ENCODE data around the gene DMRTB1.

DMRTB1 gene

GRCh38 chr1:53477651-53478501 lies 18.7 kb downstream of the DMRTB1 start:
- DNase-seq = no peak
- in situ Hi-C loops (cut with HindIII; ENCODE audit: low pct_ligation_motif_present, low pct_unique_long_range_greater_than_20kb, low sequenced_read_pairs) = no loop called here

GRCh38 chr1:53478502-53478818 lies 19.3 kb downstream of the DMRTB1 start:
- in situ Hi-C loops (cut with HindIII; ENCODE audit: low pct_ligation_motif_present, low pct_unique_long_range_greater_than_20kb, low sequenced_read_pairs) = no loop called here
- DNase-seq = no peak

- in situ Hi-C loops (cut with HindIII; ENCODE audit: low pct_ligation_motif_present, low pct_unique_long_range_greater_than_20kb, low sequenced_read_pairs) = no loop called here
- DNase-seq = no peak
Observed at GRCh38 chr1:53480678-53481077, 21.5 kb downstream of the DMRTB1 start.

- in situ Hi-C loops (cut with HindIII; ENCODE audit: low pct_ligation_motif_present, low pct_unique_long_range_greater_than_20kb, low sequenced_read_pairs) = no loop called here
- no peak for DNase-seq
Observed at GRCh38 chr1:53481456-53481855, 22.3 kb downstream of the DMRTB1 start.

- in situ Hi-C loops (cut with HindIII; ENCODE audit: low pct_ligation_motif_present, low pct_unique_long_range_greater_than_20kb, low sequenced_read_pairs) = no loop called here
- no peak for DNase-seq
Observed at GRCh38 chr1:53482441-53483153, 23.4 kb downstream of the DMRTB1 start.

DNA sequence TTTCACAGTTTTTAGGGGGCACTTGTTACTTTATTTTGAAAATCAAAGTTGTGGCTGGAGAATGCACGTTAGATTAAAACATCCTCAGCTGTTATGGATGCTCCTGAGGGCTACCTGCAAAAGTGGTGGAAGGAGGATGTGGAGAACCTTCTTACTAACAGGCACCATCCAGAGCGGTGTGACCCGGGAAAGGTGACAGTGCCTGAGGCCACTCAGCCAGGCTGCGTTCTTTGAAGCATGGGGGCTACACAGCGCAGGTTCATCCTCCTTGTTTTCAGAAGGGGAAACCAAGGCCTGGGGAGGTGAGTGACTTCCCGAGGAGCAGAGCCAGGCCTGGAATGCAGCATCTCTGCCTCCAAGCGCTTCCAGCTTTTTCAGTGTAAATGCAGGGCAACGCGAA lies 24.0 kb downstream of the DMRTB1 start:
- DNase-seq = no peak
- in situ Hi-C loops (cut with HindIII; ENCODE audit: low pct_ligation_motif_present, low pct_unique_long_range_greater_than_20kb, low sequenced_read_pairs) = no loop called here

GRCh38 chr1:53483656-53484055 lies 24.5 kb downstream of the DMRTB1 start:
- in situ Hi-C loops (cut with HindIII; ENCODE audit: low pct_ligation_motif_present, low pct_unique_long_range_greater_than_20kb, low sequenced_read_pairs) = no loop called here
- no peak for DNase-seq

- in situ Hi-C loops (cut with HindIII; ENCODE audit: low pct_ligation_motif_present, low pct_unique_long_range_greater_than_20kb, low sequenced_read_pairs) = no loop called here
- no peak for DNase-seq
Observed at GRCh38 chr1:53484705-53485477, 25.7 kb downstream of the DMRTB1 start.

GRCh38 chr1:53485478-53486394 lies 26.5 kb downstream of the DMRTB1 start:
- peak; percentile 67 for DNase-seq
- in situ Hi-C loops (cut with HindIII; ENCODE audit: low pct_ligation_motif_present, low pct_unique_long_range_greater_than_20kb, low sequenced_read_pairs) = no loop called here

GRCh38 chr1:53486395-53487026 lies 27.3 kb downstream of the DMRTB1 start:
- in situ Hi-C loops (cut with HindIII; ENCODE audit: low pct_ligation_motif_present, low pct_unique_long_range_greater_than_20kb, low sequenced_read_pairs) = no loop called here

GRCh38 chr1:53490351-53490750 lies 31.2 kb downstream of the DMRTB1 start:
- no peak for DNase-seq
- in situ Hi-C loops (cut with HindIII; ENCODE audit: low pct_ligation_motif_present, low pct_unique_long_range_greater_than_20kb, low sequenced_read_pairs) = no loop called here

More at GRCh38 chr1:53486395-53487026, 27.3 kb downstream of the DMRTB1 start:
- DNase-seq = no peak

DNA sequence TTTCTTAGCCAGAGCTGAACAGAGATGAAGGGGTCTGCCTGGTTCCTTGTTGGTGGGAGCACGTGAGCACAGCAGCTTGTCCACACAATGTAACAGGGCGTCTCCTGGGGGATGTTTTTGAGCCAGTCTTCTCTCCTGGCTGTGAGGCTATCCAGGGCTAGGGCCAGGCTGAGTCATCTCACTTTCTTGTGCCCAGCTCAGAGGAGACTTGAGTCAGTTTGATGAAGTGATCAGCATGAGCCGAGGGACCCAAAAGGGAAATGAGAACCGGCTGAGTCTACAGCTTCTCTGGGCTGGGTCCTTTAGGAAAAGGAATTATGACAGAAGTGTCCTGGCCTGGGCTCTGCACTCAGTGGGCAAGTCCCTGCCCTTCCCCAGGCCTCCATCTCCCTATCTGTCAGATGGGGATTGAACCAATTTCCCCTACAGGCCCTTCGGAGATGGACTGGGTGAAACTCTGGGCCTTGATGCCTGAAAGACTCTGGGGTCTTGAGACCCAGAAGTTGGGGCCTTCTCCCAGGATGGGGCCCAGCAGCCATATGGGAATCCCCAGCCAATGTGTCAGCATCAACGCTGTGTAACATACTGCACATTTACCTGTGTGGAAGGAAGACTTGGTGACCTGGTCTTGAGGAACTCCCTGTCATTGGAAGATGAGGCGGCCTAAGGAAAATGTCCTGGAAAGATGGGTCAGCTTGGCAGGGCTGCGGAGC lies 36.6 kb downstream of the DMRTB1 start:
- in situ Hi-C loops (cut with HindIII; ENCODE audit: low pct_ligation_motif_present, low pct_unique_long_range_greater_than_20kb, low sequenced_read_pairs) = no loop called here
- DNase-seq = no peak

DNA sequence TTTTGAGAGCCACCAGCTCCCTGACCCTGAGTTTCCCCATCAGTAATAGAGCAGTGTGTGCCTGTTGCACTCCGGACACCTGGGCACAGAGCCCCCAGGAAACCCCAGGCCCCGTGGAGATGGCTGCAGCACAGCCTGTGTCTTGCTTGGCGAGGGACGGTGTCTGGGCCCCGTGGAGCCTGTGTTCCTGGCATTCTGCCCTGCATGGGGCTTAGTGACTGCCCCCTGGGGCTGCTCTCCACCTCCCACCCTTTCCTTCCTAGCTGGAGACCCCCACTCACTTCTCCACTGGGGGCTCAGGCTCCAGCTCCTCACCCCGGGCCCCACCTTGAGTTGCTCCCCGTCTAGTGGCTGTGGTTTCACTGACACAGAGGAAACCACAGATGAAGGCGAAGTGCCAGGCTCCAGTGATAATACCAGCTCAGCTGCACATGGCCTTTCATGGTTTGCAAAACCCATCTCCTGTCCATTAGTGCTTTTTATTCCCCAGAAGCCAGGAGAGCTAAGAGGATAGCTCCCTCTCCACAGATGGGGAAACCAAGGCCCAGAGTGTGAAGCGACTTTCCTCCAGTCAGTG lies 39.4 kb downstream of the DMRTB1 start:
- in situ Hi-C loops (cut with HindIII; ENCODE audit: low pct_ligation_motif_present, low pct_unique_long_range_greater_than_20kb, low sequenced_read_pairs) = no loop called here
- peak; percentile 15 for DNase-seq

DNA sequence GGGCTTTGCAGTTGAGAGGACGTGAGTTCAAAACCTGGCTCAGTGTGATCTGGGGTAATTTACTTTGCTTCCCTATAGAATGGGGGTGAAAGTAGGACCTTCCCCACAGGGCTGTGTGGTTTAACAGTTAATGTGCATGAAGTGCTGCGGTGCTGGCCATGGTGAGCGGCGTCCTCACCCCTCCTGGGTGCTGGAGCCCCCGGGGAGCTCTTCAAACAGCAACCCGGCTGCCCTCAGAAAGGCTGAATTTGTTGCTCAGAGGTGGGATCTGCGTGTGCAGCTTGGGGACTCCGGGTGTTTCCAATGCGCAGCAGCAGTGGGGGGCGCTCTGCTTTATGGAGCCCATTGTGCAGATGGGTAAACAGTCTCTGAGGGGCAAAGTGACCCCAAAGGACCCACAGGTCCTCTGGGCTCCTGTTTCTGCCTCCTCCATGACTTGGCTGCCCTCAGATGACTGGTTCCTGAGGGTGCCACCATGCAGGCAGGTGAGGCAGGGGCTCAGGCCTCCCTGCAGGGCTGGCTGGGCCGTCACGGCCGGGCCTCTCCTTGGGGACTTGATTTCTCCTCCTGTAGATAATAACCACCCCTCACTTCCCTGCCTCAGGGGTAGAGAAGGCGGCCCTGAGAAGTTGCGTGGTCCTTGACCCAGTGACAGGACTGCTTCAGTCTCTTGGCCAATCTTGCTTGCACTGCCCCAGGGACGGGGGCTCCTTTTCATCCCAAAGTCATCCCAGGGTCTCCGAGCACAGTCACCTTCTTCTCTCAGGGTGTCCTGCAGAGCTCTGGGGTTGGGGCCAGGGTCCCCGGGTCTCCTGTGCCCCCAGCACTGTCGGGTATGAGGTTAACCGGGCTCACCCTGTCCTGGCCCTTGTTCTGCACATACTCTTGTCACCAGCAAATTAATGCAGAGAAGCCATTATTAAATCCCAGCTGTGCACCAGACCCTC lies 40.3 kb downstream of the DMRTB1 start:
- in situ Hi-C loops (cut with HindIII; ENCODE audit: low pct_ligation_motif_present, low pct_unique_long_range_greater_than_20kb, low sequenced_read_pairs) = no loop called here
- DNase-seq = no peak

DNA sequence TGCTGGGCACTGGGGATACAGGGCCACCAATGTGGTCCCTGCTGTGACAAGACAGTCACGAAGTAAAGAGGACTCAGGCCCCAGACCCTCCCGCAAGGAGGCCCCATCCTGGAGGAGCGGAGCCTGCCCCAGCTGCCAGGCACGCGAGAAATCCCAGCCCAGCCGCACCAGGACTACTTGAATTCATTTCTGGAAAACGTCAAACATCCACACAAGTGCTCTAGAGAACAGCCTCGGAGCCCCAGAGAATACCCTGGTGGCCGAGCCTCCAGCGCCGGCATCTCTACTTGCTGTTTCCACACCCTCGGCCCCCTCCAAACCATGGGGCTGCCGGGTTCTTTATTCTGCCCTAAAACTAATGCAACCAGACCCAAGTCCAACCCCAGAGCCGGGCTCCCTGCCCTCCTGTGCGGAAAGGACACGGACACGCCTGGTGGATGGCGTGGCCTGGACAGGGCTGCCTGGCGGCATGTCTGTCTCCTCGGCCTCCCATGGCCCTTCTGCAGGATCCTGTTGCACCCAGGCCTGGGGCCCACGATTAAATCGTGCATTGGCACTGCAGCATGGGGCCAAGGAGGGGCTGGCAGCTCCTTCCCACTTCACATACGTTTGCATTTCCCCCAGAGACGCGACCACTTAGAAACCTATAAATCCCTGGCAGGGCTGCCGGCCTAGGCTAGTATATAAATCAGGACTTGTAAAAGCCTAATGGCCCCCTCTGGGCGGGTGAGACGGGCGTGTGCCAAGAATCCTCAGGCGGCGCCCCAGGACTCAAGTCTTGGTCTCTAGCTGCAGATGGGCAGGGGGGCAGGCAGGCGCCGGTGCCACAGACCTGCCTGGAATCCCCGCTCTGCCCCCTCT lies 41.2 kb downstream of the DMRTB1 start:
- DNase-seq = no peak
- in situ Hi-C loops (cut with HindIII; ENCODE audit: low pct_ligation_motif_present, low pct_unique_long_range_greater_than_20kb, low sequenced_read_pairs) = no loop called here
